HG03575 (cell line): ENCODE results near the gene ATRN.

Experiments used
- ATAC-seq: cut with Tn5 transposase; IDR thresholded peaks from one replicate; pipeline ENCODE4 v1.9.1; 2021; ENCODE audit not compliant: unreplicated experiment, insufficient number of reproducible peaks, low FRiP score; ENCODE audit errors: extremely low read depth

Gene ATRN

DNA sequence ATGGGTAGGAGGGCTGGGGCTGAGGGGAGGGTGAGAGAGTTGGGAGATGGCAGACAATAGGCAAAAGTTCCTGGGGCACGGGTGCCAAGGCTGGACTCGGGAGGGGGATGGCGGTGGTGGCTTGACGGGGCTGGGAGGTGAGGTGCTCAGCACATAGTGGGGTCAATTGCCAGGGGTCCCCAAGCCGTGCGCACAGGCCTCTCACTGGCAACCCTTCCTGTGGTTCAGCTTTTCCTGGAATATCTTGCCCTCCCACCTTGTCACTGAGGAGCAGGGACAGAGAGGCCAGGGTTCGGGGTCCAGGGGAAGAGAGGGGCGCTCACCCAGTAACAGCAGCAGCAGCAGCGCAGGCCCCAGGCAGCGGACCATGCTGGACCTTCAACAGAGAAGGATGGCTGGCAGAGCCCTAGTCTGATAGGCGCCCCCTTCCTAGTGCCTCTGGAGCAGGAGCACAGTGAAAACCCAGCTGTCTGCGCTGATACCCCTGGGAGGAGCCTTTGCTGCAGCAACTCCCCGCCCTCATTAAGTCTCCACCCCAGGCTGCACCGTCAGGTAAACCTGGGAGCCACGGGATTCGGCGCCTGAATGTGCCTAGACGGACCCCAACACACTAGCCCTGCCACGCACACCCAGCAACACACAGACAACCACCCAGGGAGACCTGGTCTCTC is 192.3 kb downstream of the ATRN start, which contains the start of gene GFRA4:
TSS of gene GFRA4 (minus strand) at position 369 of the 671 bp plus-strand sequence. CDS start at position 369, 0 bp downstream.
- ATAC-seq: no peak

GRCh38 chr20:3663858-3664257 is 193.0 kb downstream of the ATRN start:
- ATAC-seq: no peak

GRCh38 chr20:3667434-3668037 is 196.7 kb downstream of the ATRN start:
- no peak for ATAC-seq

DNA sequence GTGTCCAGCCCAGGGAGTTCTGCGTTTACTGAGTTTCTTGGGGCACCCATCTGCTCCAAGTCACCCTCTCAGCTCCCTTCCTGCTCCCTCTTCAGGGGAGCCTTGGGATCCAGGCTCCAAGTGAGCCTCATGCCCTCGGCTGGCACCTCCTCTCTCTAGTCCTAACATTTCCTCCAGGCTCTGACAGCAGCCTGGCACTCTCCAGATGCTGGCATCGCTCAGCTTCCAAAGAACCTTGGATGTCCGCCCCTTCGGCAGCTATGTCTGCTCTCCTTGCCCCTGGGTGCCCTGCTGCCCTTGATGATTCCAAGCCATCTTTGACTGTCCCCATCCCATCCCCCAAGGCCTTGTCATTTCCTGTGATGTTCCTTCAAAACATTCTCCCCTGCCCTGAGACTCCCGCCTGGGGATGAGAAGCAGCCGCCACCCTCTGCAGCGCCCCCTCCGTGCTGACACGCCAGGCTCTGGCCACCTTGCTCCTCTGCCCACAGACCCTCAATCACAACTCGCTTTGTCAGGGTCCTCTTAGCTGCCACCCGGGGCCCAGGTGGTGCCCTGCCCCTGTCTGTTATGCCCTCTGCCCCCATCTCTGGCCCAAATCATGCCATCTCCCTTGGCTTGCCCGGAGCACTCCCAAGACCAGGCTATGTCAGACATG is 199.0 kb downstream of the ATRN start:
- ATAC-seq: no peak

DNA sequence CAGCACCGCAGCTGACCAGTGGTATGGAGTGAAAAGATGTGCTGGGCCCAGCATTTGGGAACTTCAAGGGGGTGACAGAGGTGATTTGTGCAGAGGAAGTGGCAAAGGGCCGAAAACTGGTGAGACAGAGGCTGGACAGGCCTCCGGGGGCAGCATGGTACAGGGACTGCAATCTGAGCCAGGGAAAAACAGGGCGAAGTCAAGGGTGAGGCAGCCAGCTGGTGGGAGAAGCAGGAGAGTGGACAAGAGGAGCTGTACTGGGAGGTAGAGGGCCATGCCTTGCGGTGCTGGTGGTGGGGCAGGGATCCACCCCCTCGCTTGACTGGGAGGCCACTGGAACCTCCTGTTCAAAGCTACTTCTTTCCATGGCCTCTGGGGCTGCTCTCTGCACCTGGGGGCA is 199.7 kb downstream of the ATRN start:
- ATAC-seq: no peak

DNA sequence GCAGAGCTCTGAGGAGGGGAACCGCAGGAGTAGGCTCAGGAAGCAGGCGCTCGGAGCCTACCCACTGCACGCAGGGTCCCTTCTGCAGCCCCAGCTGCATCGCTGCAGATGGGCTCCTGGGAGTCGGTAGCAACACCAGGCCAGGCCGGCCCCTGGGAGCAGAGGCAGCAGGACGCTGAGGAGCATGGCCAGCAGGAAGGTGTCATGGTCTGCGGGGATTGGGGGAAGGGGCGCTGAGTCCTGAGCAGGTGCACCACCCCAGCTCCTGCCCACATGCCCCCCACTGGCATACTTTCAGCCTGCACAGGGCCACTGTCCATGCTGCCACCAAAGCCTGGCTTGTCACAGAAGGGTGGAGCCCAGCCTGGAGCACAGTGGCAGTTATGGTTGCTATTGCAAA is 200.1 kb downstream of the ATRN start:
- no peak for ATAC-seq

- no peak for ATAC-seq
Observed at GRCh38 chr20:3671986-3672546, 201.2 kb downstream of the ATRN start.

GRCh38 chr20:3672547-3673171 is 201.8 kb downstream of the ATRN start:
- ATAC-seq: no peak

GRCh38 chr20:3673221-3674070 is 202.6 kb downstream of the ATRN start:
- ATAC-seq: no peak

DNA sequence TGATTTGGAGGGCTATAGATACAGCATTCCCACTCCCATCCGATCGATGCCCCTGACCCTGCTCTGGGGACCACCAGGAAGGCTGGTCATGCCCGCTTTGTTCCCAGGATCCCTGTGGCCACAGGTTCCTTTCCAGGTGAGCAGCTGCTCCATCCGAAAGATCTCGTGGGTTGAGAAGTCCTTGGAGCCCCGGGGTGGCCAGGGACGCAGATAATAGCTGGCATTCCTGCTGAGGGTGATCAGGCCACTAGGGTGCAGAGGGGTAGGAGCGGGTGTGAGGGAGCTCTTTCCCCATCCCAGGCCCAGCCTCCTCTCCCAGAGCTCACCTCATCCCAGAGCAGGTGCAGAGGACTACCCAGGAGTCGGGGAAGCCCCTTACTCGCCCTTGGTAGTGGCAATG is 203.6 kb downstream of the ATRN start:
- no peak for ATAC-seq

DNA sequence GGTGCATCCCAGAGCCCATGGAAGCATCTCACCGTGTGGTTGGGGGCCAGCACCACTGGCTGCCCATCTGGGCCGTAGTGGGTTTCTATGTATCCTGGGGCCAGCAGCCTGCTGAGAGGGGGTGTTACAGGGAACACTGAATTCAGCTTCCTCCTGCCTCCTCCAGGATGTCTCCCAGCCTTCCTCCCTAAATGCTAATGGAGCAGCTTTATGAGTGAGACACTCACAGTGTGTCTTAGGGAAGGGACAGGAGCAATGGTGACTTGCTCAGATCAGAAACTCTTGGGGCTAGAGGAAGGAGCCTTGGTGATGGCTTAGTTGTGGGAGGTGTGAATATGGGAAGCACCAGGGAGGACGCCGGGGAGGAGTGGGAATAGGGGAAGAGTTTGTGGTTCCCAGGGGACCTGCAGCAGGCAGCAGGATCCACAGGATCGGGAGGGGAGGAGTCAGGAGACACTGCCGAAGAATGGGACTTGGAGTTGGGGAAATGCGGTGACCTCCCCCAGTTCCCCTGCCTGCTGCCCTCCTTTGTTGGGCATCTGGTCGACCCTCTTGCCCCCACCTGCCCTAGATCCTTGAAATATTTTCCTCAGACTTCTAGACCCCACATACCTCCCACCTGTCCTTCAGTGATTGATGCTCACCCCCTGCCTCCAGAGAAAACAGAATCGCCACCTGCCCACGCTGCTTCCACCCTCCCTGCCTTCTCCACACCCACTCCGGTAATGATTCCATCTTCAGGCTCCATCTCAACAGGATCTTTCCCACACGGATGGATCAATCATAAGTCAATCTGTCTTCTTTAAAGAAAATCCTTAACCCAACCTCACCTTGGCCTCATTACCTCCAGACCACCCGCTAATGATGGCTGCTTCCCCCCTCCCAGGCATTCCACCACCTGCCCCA is 204.4 kb downstream of the ATRN start:
- ATAC-seq: no peak

GRCh38 chr20:3677733-3678132 is 206.9 kb downstream of the ATRN start:
- no peak for ATAC-seq

- no peak for ATAC-seq
Observed at GRCh38 chr20:3678198-3678597, 207.4 kb downstream of the ATRN start.

DNA sequence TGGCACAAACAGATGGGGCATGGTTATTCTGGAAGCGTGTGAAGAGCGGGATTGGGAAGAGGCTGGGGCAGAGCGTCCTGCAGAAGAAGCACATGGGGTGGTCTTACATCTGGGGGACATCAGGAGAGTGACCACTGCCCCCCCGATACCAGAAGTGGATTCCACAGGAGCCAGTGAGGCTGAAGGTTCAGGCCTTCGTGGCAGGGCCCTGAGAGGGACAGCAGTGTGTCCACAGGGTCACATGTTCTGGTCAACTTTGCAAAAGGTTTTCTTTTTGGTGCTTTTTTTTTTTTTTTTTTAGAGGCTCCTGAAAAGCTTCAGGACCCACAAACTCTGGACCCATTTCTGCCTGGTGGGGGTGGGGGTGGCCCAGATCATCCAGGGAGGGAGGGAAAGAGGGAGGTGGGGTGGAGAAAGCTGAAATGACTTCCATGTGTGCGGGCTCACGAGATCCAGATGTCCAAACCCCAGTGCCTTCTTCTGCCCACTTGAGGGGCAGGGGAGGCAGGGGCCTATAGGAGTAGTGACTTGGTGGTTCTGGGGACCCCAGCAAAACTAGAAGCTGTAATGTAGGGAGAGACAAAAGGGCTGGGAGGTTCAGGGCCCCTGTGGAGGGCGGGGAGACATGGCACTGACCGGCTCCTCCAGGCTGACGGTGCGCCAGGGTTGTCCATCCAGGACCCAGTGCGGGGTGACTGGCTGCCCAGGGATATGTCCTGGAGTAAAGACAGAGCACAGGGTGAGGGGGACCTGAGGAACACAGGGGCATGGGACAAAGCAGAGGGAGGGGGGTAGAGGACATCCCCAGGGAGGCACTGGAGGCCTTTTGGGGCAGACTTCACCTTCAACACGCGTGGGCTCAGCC is 208.3 kb downstream of the ATRN start:
- ATAC-seq: no peak

- no peak for ATAC-seq
Observed at GRCh38 chr20:3679749-3680700, 209.2 kb downstream of the ATRN start.
